ENCODE data around the gene S100A1.
"Not testable (repeated sequence)": the region's sequence is repeated elsewhere in the genome, so short reads cannot be mapped to it uniquely, and the experiment has no call there.

S100A1 gene

GRCh38 chr1:153585006-153585405, 43.2 kb upstream of the S100A1 start:
- DNase-seq (ENCODE audit: extremely low read depth, insufficient read length) = no peak
- Histone ChIP-seq H3K36me3 (ENCODE audit: control insufficient read depth, insufficient read depth, low read length) (no peaks in the 10 kb centered on the region), H3K4me3 (replicated peaks; ENCODE audit: low read depth, low read length) (no peak overlapping the region), H3K27me3 (replicated peaks; ENCODE audit: control insufficient read depth, insufficient read depth, low read length) (no peaks in the 10 kb centered on the region)
- TF ChIP-seq CTCF (IDR thresholded peaks at IDR 0.05; ENCODE audit: insufficient read depth, low read length, poor library complexity, severe bottlenecking) = no peak

GRCh38 chr1:153586347-153586746, 41.9 kb upstream of the S100A1 start:
- Histone ChIP-seq H3K4me3 (replicated peaks; ENCODE audit: low read depth, low read length) (no peak overlapping the region), H3K36me3 (ENCODE audit: control insufficient read depth, insufficient read depth, low read length) (no peaks in the 10 kb centered on the region), H3K27me3 (replicated peaks; ENCODE audit: control insufficient read depth, insufficient read depth, low read length) (no peaks in the 10 kb centered on the region)
- DNase-seq (ENCODE audit: extremely low read depth, insufficient read length) = no peak
- no peak for TF ChIP-seq CTCF (IDR thresholded peaks at IDR 0.05; ENCODE audit: insufficient read depth, low read length, poor library complexity, severe bottlenecking)

- Histone ChIP-seq H3K27me3 (replicated peaks; ENCODE audit: control insufficient read depth, insufficient read depth, low read length) (no peaks in the 10 kb centered on the region), H3K4me3 (replicated peaks; ENCODE audit: low read depth, low read length) (no peak overlapping the region), H3K36me3 (ENCODE audit: control insufficient read depth, insufficient read depth, low read length) (no peaks in the 10 kb centered on the region)
- no peak for DNase-seq (ENCODE audit: extremely low read depth, insufficient read length)
- no peak for TF ChIP-seq CTCF (IDR thresholded peaks at IDR 0.05; ENCODE audit: insufficient read depth, low read length, poor library complexity, severe bottlenecking)
Measured at GRCh38 chr1:153587314-153587713, 40.9 kb upstream of the S100A1 start.

GRCh38 chr1:153588033-153588432, 40.2 kb upstream of the S100A1 start:
- H3K4me3 ChIP-seq (replicated peaks; ENCODE audit: low read depth, low read length); H3K36me3 ChIP-seq (ENCODE audit: control insufficient read depth, insufficient read depth, low read length); DNase-seq (ENCODE audit: extremely low read depth, insufficient read length); H3K27me3 ChIP-seq (replicated peaks; ENCODE audit: control insufficient read depth, insufficient read depth, low read length): not testable (repeated sequence)

GRCh38 chr1:153588482-153588881, 39.8 kb upstream of the S100A1 start:
- Histone ChIP-seq H3K36me3 (ENCODE audit: control insufficient read depth, insufficient read depth, low read length) (no peaks in the 10 kb centered on the region), H3K4me3 (replicated peaks; ENCODE audit: low read depth, low read length) (no peak overlapping the region), H3K27me3 (replicated peaks; ENCODE audit: control insufficient read depth, insufficient read depth, low read length) (no peaks in the 10 kb centered on the region)
- no peak for DNase-seq (ENCODE audit: extremely low read depth, insufficient read length)
- no peak for TF ChIP-seq CTCF (IDR thresholded peaks at IDR 0.05; ENCODE audit: insufficient read depth, low read length, poor library complexity, severe bottlenecking)

- H3K4me3 ChIP-seq (replicated peaks; ENCODE audit: low read depth, low read length) = no peak overlapping the region
- TF ChIP-seq CTCF (IDR thresholded peaks at IDR 0.05; ENCODE audit: insufficient read depth, low read length, poor library complexity, severe bottlenecking) = no peak
- DNase-seq (ENCODE audit: extremely low read depth, insufficient read length) = no peak
- H3K36me3 ChIP-seq (ENCODE audit: control insufficient read depth, insufficient read depth, low read length) = no peaks in the 10 kb centered on the region
- H3K27me3 ChIP-seq (replicated peaks; ENCODE audit: control insufficient read depth, insufficient read depth, low read length) = no peaks in the 10 kb centered on the region
Measured at GRCh38 chr1:153592748-153593147, 35.5 kb upstream of the S100A1 start.

Data from GM06990 (cell line).